ENCODE results near the gene DUOX1. TPM values are rescaled to one million over a fixed set of nuclear protein-coding genes. Genes with fewer than 3 reads are reported as not detected.

Gene DUOX1
- total RNA-seq, 2 donors from 2014 or later = 0.26 to 0.66 TPM

DNA sequence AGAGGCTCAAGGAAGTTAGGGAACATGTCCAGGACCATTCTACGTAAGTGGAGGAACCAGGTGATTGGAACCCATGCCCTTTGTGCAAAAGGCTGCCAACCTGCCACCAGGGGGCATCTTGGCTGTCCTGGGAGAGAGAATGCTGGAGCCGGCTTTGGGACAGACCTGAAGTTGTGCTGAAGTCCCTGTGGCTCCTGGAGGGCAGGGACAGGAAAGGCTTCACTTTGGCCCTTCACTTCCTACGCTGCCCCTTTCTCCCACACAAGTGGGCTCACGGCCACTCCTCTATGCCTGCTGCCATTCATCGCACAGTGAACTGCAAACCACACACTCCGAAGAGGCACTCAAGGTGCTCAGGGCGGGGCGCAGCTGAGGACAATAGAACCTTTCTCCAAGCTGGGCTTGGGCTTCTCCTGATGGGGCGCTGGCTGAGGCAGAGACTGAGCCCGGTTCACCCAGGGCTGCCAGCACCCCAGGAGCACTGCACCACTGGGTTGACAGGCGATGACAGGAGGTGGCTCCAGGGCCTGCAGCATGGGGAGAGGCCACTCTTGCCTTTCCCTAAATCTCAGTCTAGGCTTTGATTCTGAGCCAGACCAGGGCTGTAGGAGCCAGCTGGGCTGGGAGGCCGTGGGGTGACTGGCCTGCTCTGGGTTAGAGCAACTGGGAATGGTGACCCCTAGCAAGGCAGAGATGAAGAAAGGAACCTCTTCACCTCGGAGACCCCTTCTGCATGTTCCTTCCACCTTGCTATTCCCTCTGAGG, 49.6 kb downstream of the DUOX1 start:
- no peak overlapping the region for H3K4me3 ChIP-seq
- ATAC-seq (peak; percentile 55), DNase-seq (peak; percentile 42 to 55 (median 50))
- WGBS, 2 donors = 67 to 80% methylated on average over 8 to 13 of the region's 13 CpGs
- no peak overlapping the region for H3K27ac ChIP-seq
- H3K9me3 ChIP-seq = no peaks in the 10 kb centered on the region
- TF ChIP-seq POLR2A (IDR thresholded peaks at IDR 0.05) = no peak
- TF ChIP-seq, protein P1, sequence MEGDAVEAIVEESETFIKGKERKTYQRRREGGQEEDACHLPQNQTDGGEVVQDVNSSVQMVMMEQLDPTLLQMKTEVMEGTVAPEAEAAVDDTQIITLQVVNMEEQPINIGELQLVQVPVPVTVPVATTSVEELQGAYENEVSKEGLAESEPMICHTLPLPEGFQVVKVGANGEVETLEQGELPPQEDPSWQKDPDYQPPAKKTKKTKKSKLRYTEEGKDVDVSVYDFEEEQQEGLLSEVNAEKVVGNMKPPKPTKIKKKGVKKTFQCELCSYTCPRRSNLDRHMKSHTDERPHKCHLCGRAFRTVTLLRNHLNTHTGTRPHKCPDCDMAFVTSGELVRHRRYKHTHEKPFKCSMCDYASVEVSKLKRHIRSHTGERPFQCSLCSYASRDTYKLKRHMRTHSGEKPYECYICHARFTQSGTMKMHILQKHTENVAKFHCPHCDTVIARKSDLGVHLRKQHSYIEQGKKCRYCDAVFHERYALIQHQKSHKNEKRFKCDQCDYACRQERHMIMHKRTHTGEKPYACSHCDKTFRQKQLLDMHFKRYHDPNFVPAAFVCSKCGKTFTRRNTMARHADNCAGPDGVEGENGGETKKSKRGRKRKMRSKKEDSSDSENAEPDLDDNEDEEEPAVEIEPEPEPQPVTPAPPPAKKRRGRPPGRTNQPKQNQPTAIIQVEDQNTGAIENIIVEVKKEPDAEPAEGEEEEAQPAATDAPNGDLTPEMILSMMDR (IDR thresholded peaks at IDR 0.05) = peak in 6 of 7 experiments; percentile 22 to 46 (median 40)
- intact Hi-C loops (cut with DNase I) = no loop called here
- H3K36me3 ChIP-seq (replicated peaks in 1 of 2; ENCODE audit: insufficient read depth in 1 of 2, low read depth in 2 of 2) = no peaks in the 10 kb centered on the region
- H3K4me1 ChIP-seq = no peaks in the 10 kb centered on the region
- no peaks in the 10 kb centered on the region for H3K27me3 ChIP-seq

DNA sequence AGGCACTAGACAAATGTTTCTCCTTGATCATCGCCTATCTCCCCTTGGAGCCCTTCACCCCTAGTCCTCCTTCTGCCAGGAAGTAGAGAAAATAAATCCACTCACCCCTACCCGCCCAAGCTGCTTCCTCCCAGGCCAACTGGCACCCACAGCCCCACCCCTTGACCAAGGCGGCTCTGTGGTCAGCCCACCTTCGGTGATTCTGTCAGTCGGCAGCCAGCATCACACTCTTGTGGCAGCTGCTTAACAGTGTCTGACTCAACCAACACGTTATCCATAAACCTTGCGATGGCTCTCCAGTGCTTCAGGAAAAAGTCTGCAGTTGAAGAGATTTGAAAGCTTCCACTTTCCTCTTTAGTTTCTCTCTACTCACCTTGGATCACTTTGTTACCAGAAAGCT, 50.4 kb downstream of the DUOX1 start:
- intact Hi-C loops (cut with DNase I) = no loop called here
- no peaks in the 10 kb centered on the region for H3K4me1 ChIP-seq
- no peak for ATAC-seq
- TF ChIP-seq, protein P1 (IDR thresholded peaks at IDR 0.05) = no peak
- TF ChIP-seq POLR2A (IDR thresholded peaks at IDR 0.05) = no peak
- no peaks in the 10 kb centered on the region for H3K36me3 ChIP-seq (replicated peaks in 1 of 2; ENCODE audit: insufficient read depth in 1 of 2, low read depth in 2 of 2)
- no peak for DNase-seq
- WGBS, 2 donors = 71 to 85% methylated on average over 7 of the region's 7 CpGs
- no peak overlapping the region for H3K4me3 ChIP-seq
- H3K27ac ChIP-seq = no peak overlapping the region
- no peaks in the 10 kb centered on the region for H3K27me3 ChIP-seq
- no peaks in the 10 kb centered on the region for H3K9me3 ChIP-seq

DNA sequence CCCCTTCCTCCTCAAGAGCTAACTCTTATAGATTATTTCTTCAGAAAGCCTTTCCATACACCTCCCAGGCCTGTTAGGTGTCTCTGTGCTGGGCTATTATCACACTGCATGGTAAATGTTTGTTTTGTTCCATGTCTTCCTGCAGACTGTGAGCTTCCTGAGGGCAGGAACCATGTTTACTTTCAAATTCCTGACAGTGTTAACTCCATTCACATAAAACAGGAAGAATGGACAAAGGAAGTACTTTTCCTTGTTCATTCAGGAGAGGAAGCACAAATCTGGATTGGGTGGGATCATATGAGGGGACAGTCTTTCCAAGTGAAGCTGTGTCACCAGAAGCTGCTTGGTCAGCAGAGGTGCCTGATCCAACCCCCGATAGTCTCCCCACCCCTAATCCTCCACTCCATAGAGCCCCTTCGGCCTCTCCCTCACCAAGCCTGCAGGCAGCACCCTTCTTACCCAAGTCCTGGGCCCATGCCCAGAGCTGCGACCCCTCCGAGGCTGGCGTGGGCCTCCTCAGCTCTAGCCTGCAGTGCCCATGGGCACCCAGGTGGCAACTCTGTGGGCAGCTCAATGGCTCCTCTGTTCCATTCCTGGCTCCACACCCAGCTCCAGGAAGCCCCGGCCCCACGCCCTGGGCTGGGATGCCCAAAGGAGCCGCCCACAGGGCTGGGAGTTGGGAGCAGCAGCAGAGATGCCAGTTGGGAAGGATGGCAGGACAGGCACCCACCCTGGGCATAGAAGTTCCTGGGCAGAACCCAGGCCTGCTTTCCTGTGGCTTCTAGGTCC, 51.0 kb downstream of the DUOX1 start:
- H3K27ac ChIP-seq = no peak overlapping the region
- TF ChIP-seq, protein P1 (IDR thresholded peaks at IDR 0.05) = no peak
- no peak for TF ChIP-seq POLR2A (IDR thresholded peaks at IDR 0.05)
- H3K9me3 ChIP-seq = no peaks in the 10 kb centered on the region
- intact Hi-C loops (cut with DNase I) = no loop called here
- 83 to 89% methylated on average over 1 to 6 of the region's 8 CpGs for WGBS, 2 donors
- no peaks in the 10 kb centered on the region for H3K27me3 ChIP-seq
- H3K4me1 ChIP-seq = no peaks in the 10 kb centered on the region
- ATAC-seq = no peak
- no peaks in the 10 kb centered on the region for H3K36me3 ChIP-seq (replicated peaks in 1 of 2; ENCODE audit: insufficient read depth in 1 of 2, low read depth in 2 of 2)
- no peak for DNase-seq
- no peak overlapping the region for H3K4me3 ChIP-seq

DNA sequence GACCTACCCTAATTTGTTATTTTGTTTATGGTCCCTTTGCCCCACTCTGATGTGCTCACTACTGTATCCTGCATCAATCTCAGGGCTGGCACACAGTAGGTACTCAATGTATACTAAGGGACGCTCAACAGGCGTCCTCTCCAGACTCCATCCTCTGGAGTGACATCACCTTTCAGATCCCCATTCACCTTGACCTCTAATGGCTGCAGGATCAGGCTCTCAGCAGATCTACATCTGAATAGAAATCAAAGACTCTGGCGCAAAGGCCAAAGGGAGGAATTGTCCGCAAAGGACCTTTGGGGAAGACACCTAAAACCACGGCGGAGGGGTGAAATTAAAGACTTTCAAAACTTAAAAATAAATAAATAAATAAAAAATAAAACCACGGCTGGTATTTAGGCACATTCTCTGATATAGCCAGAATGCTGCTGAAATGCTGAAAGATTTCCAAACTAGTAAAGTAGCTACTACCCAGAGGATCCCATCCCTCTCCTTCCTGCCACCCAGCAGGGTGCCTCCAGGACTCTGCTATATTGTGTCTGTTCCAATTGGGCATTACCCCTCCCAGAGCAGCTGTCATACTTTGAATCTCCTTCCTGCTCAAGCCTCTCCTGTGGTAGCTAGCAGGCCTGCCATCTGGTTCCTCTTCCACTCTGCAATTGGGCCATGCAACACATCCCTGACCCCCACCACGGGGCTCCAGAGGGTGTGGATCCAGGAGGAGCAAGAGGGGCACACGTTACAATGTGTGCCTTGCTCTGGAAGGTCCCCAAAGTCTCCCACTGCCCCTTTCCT, 51.9 kb downstream of the DUOX1 start:
- no peaks in the 10 kb centered on the region for H3K4me1 ChIP-seq
- ATAC-seq = no peak
- 72 to 78% methylated on average over 9 of the region's 9 CpGs for WGBS, 2 donors
- DNase-seq = no peak
- TF ChIP-seq POLR2A (IDR thresholded peaks at IDR 0.05) = no peak
- TF ChIP-seq, protein P1 (IDR thresholded peaks at IDR 0.05) = no peak
- H3K27me3 ChIP-seq = no peaks in the 10 kb centered on the region
- H3K9me3 ChIP-seq = no peaks in the 10 kb centered on the region
- no peak overlapping the region for H3K27ac ChIP-seq
- no peaks in the 10 kb centered on the region for H3K36me3 ChIP-seq (replicated peaks in 1 of 2; ENCODE audit: insufficient read depth in 1 of 2, low read depth in 2 of 2)
- intact Hi-C loops (cut with DNase I) = no loop called here
- no peak overlapping the region for H3K4me3 ChIP-seq
